NOMO-1 (cell line): ENCODE results near the gene GRB14.
"Not testable (repeated sequence)": the region's sequence is repeated elsewhere in the genome, so short reads cannot be mapped to it uniquely, and the experiment has no call there.

Experiments
- DNase-seq, 2 experiments: peaks; one replicate each; lab custom pipeline; 2025; ENCODE audit not compliant: unreplicated experiment in 2 of 2; lab: John Stamatoyannopoulos, UW

GRB14 gene

DNA sequence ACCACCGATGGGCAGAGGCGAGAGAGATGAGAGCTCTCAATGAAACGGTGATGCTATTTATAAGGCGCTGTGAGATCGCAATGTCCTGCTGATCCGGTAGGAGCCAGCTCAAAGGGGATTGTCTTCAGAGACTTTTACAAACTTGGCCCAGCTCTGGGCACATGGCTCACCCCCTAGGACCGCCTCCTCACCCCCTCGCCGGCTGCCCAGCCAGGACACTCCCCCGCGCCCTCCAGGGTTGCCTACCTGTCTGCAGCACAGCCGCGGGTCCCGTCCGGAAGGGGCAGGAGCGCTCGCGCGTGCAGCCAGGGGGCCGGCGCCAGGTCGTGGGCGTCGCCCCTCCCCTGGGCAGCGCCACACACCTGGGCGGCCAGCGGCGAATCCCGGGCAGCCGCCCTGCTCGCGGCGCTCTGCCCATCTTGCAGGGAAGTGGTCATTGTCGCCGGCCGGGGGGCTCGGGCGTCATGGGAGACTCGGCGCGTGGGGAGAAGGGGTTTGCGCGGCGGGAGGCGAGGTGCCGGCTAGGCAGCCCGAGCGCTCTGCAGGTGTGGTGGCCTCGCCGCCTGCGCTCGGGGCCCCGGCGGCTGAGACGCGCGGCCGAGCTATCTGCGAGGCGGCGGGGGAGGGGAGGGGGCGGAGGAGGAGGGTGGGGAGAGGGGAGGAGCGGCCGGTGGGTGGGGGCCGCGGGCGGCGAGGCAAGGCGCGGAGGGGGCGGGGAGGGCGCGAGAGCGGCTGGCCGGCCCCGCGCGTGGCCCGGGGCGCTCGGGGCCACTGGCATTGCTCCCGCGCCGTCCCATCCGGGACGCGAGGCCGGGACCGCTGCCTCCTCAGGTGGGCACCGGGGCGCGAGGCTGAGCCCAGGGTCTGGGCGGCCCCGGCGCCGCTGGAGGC lies at the start of gene GRB14:
TSS of gene GRB14 (minus strand) at position 610 of the 891 bp plus-strand sequence. CDS start at position 437, 173 bp downstream.
- no peak for DNase-seq

DNA sequence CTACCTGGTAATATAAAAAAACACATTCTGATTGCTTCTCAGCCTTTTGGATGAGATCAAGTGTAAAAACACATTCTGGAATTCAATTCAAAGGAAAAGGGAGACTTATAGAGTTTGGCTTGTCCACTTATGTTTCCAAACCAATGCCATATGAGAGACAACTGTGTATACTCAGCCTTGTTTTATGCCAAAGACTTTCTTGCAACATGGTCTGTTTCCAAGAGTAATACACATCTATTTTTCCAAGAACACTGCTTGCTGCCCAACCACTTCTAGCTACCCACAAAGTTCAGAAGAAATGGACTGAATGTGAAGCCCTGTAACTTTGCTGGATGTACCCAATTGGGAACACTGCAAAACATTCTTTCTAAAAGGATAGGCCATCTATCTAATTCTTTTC lies 48.0 kb upstream of the GRB14 start:
- DNase-seq = no peak

DNA sequence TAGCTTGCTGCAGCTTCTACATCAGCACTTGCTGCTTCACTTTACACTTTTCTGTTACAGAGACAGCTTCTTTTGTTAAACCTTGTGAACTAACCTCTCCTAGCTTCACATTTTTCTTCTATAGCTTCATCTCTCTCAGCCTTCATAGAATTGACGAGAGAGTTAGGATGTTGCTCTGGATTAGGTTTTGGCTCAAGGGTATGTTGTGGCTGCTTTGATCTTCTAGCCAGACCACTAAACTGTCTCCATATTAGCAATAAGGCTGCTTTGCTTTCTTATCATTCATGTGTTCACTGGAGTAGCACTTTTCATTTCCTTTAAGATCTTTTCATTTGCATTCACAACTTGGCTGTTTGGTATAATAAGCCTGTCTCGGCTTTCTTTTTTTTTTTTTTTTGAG lies 46.3 kb upstream of the GRB14 start:
- DNase-seq = no peak

DNA sequence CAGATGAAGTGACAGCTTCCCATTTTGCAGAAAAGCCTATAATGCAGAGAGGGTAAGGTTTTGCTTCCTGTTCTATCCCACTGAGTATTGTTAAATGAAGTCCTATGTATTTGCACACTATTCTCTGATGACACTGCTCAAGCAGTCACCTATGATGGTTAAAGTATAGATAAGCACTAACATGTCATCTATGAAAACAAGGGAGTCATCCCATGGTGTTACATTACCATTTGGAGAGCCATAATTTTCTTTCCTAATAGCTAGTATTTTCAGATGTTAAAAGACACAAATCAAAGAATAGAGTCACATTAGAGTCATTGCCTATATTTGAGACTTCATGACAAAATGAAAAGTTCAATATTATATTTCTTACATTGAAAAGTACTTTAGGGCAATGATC lies 42.8 kb upstream of the GRB14 start:
- no peak for DNase-seq

DNA sequence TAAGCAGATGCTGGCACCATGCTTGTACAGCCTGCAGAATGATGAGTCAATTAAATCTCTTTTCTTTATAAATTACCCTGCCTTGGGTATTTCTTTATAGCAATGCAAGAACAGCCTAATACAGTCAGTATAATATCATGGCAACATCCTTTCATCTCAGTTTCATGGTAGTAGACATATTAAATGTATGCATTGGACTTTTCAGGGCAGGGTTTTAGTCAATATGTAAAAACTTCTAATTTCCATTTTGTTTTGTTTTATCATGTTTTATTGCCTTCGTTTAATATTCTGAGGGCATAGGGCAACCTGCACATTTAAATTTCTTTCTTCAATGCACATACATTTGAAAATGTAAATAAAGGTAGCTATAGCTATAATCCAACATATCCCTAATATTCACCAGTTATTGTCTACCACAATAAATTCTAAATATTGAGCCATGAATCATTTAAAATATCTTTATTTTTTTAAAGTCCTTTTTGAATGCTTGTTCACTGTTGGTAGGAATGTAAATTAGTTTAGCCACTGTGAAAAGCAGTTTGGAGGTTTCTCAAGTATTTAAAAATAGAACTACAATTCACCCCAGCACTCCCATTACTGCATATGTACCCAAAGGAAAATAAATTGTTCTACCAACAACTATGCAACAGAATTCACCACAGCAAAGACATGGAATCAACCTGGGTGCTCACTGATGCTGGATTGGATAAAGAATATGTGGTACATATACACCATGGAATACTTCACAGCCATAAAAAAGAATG lies 41.8 kb upstream of the GRB14 start:
- DNase-seq = no peak

DNA sequence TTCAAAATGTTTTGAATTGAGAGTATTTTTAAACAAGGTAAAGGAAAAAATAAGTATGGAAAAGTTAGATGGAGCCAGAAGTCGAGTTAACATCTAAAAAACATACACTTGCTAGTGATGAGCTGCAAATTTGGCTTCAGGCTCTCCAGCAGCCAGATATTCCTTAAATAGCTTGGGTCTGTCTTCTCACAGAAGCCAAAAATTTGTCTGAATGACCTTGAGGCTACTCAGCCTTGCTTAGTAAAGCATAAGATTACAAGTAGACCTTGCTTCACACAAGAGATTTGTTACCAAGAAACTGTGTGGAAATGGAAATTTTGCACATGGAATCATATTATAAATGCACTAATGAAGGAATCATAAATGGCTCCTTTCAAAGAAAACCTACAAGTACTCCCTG lies 40.8 kb upstream of the GRB14 start:
- DNase-seq = no peak

DNA sequence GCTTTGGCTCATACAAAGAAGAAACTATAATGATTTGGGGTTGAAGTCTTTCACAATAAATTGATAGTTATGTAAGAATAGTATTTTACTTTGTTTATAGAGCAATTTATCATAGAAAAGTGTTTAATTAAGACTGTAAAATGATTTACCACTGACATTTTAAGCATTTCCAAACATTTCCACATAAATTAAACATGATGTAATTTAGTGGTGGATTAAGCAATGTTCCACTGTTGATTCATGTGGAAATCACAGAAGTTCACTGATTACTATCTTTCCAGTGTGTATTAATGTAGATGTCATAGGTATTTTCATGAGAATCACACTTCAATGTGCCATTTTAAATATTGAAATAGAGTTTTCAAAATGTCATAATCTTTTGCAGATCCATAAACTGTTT lies 40.1 kb upstream of the GRB14 start:
- no peak for DNase-seq

DNA sequence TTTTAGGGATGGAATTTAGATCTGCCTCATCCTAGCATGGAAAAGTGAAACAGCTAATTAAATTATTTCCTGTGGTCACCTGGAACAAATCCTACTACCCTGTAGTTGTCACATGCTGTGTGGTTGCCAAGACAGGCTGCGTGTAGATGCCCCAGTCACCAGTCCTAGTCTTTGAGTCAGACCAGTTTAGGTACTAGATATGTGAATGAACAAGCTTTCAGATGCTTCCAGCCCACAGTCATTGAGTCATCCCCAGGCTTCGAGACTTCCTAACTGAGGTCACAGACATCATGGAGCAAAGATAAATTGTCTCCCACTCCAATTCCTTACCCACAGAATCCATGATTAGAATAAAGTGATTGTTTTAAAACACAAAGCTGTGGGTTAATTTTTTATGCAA lies 35.8 kb upstream of the GRB14 start:
- no peak for DNase-seq

DNA sequence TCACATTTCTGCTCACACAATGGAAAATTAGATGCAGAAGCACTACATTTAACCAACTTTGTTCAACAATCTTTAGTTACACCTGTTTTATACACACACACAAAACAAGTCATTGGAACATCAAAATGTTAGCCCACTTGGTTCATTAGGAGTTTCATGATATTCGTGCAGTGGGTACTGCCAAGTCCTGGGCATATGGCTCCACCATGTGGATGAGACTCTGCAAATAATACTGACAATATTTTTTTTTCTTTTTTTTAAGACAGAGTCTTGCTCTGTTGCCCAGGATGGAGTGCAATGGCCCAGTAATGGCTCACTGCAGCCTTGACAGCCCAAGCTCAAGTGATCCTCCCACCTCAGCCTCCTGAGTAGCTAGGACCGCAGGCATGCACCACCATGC lies 34.5 kb upstream of the GRB14 start:
- DNase-seq = no peak

DNA sequence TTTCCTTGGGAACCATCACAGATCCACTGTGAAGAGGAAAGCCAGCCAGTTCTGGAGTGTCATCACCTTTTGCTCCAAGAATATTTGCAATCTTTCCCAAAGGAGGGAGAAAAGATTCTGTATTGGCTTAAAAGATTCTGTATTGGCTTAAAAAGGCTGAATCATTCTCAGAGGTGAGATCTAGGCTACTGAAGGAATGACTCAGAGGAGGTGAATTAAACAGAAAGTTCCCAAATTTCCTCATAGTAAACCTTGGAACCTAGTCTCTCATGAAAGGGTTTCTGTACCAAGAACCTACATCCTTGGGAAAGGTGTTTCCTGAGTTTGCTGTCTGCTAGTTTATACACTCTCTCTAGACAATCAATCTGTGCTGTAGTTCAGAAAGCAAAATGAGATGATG lies 34.1 kb upstream of the GRB14 start:
- DNase-seq = no peak

DNA sequence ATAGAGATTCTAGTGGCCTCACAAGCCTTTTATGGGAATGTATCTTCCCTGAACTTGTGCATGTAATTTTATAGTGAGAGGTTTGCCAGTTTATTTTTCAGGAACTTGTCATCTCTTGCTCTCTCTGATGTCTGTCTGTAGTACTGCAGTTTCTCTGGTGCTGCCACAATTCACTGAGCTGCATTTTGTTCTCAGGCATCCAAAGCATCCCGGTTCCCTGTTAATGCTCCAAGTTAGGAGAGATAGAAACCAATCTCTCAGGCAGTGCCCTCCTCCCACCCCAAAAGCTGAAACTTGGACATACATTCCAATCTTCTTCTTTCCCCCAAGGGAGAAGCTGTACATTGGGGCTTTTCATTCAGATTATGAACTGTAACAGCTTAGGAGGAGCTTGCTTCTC lies 30.1 kb upstream of the GRB14 start:
- no peak for DNase-seq

DNA sequence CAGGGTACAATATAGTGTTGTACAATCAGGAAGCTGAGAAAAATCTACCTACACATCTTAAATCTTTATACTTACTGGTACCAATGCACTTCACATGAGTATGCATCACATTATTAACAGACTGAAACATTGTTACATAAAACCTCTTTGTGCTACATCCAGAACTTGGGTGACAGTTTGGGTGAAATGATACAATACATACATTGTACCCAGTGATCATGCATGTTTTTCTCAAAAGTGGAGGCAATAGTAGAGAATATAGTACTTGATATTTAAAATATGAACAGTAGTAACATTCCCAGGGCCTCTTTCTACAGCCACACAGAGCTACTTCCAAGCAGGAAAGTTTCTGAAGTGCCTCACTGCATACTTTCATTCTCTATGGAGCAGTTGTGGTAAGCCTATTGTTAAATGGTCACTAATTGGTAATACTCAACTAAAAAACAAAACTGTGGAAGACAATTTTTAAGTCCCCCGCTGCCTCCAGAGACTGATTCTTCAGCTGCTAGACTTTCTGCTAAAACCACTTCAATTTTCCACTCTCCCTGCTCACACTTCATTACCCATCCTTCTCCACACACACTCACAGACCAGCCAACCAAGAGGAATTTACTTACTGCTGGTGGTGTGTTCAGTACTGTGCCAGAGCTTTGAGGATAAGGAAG lies 22.9 kb upstream of the GRB14 start:
- no peak for DNase-seq

DNA sequence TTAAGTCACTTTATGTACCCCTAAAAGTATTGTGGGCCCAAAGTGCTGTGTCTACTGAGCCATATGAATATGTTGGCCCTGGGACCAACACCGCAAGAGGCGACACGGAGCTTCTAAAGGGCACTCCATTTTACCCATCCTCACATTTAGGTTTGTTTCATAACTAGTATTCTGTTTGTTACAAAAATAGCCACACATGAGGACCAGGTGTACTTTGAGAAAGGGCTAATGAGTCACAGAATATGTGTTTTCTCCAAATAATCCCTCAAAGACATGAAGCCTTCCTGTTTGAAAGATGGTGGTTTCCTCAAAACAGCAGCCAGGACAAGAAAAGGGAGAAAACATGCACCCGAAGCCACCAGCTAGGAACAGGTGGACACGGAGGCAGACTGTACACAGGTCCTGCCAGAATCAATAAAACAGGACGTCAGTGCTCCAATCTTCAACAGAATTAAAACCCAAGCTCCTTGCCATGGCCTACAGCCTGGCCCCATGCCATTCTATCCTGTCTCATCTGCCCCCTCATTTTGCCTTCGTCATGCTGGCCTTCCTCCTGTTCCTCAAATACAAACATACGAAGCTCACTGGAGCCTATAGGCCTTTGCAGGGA lies 21.8 kb upstream of the GRB14 start:
- no peak for DNase-seq

DNA sequence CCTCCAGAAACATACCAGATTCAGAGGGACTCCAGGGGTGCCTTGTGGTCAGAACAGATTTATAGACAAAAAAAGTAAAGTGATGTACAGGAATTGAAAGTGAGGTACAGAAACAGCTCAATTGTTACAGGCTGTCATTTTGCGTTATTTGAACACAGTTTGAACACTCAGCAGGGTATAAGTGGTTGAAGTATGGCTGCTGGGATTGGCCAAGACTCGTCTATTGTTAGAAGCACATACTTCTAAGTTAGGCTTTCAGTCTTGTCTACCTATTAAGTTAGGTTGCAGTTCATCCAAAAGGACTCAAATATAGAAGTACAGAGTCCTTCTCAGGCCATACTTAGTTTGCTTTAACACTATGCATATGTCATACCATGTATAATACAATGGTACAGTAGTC lies 21.0 kb upstream of the GRB14 start:
- DNase-seq = no peak

DNA sequence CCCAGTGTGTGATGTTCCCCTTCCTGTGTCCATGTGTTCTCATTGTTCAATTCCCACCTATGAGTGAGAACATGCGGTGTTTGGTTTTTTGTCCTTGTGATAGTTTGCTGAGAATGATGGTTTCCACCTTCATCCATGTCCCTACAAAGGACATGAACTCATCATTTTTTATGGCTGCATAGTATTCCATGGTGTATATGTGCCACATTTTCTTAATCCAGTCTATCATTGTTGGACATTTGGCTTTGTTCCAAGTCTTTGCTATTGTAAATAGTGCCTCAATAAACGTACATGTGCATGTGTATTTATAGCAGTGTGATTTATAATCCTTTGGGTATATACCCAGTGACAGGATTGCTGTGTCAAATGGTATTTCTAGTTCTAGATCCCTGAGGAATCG lies 7.0 kb upstream of the GRB14 start:
- not testable (repeated sequence) for DNase-seq

DNA sequence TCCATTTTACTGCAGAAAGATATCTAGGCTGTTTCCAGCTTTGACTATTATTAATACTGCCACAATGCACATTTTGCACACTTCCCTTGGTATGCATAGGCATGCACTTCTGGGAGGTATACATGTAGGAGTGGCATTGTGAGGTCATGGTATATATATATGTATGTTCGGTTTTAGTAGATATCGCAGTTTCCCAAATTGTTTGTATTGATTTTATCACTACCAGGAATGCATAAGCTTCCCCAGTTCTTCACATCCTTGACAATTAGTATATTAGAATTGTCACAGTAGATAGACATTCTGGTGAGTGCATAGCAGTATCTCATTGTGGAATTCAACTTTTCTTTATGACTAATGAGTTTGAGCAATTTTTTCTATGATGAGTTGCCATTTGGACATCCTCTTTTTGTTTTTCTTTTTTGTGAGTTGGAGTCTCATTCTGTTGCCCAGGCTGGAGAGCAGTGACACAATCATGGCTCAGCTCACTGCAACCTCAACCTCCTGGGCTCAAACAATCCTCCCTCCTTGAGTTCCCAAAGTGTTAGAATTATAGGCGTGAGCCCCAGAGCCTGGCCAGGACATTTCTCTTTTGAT lies 4.2 kb upstream of the GRB14 start:
- no peak for DNase-seq

DNA sequence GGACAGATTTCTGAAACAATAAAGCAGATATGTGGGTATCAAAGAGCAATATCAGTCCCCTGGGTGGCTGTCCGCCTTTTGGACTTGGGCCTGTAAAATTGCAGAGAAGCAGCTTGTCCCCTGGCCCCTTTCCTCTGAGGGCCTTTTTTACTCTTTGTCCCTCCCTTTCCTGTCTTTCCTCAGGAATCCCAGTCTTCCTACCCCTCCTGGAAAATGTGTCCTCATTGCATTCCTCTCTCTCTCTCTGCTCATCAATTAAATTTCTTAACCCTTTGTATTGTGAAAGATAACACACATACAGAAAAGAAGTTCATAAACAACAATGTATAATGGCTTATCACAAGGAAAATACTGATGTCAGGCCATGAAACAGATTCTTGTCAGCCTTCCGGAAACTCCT lies 3.0 kb upstream of the GRB14 start:
- DNase-seq = no peak

DNA sequence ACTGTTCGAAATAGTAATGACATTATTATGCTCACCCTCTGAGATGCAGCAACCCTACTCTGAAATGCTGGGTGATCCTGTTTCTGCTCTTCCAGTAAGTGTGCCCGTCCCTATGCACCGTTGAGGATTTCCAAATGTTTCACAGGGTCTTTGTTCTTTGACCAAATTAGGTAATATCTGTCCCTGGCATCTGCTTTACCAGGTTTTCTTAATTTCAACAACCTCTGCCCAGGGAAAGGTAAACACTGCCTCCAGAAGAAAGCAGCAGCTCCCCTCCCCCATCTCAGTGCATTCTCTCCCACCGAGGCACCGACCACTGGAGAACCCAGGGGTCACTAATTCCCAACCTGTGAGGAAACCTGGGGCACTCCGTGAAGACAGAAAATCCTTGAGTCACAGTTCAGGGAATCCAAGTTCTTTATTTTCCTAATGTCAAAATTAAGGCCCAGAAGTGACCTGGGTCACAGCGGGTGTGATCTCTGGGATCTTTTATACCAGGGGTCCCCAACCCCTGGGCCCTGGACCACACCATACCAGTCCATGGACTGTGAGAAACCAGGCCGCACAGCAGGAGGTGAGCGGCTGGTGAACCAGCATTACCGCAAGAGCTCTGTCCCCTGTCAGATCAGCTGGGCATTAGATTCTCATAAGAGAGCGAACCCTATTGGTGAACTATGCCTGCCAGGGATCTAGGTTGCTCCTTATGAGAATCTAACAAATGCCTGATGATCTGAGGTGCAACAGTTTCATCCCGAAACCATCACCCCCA lies 1.2 kb upstream of the GRB14 start:
- DNase-seq = no peak

DNA sequence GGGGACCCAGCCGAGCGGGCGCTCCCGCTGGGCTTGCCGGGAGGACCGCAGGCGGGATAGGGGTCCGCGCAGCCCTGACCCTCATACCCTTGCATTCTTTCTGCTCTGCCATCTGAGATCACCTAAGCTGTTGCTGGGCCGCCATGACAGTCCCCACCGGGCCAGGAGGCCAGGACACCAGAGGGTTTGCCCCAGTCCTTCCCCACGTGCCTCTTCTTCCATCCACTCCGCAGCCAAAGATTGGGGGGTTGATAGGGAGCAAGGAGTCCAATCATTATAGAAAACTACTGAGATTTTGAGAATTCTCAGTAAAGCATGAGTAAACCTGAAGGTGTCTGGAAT lies 453 bp upstream of the GRB14 start:
- no peak for DNase-seq

DNA sequence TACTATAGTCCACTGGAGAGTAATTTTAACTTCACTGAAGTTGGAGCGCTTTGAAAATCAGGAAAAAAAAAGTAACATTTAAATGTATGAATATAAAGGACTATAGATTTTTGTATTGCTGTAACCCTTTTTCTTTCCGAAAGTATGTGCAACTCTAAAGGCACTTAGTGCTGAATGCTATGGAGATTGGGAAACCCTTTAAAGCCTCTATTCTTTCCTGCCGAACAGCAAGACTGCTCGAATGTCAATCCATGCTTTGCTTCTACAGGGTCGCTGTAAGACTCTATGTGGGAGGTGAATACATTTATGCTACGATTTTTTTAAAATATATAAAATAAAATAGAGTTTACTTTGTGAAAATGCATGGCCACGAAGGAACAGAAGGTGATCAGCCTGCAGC lies 825 bp downstream of the GRB14 start:
- no peak for DNase-seq
